ENCODE data around the gene TAS2R43. TPM values are rescaled to one million over a fixed set of nuclear protein-coding genes. Genes with fewer than 3 reads are reported as not detected.

TAS2R43 gene
- total and polyA plus RNA-seq, 2 of the 8 experiments (the other 6 are each of a cell fraction or from before 2014, with no cell fraction given): 0.18 TPM; not detected in 1

DNA sequence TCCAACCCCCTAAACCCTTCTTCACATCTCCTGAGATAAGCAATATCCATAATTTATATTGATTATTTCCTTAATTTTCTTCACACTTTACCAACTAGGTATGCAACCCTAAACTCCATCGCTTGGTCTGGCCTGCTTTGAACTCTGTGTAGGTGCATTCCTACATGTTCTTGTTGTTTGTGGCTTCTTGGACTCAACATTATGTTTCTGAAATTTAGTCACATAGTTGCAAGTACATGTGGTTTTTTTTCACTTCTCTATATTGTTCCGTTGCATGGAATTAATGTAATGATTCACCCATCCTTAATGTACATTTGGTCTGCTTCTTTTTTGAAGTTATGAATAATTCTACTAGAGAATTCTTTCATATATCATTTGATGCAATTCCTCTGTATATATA, 44.0 kb upstream of the TAS2R43 start:
- no peak for FAIRE-seq
- POLR2A ChIA-PET (ENCODE audit: partially characterized antibody): no interaction called here
- no peaks in the 10 kb centered on the region; the same call in 1 of the 2 replicates for H3K79me1 ChIP-seq (ENCODE audit: low read depth, low read length)

More for the DNA sequence above, 44.0 kb upstream of the TAS2R43 start:
- Histone ChIP-seq H4K20me1 (replicated peaks in 1 of 2; ENCODE audit: control insufficient read depth in 1 of 2, insufficient read depth in 2 of 2, low read length in 2 of 2) (no peaks in the 10 kb centered on the region), H2BK12ac (ENCODE audit: low read depth, low read length) (no peak overlapping the region), H2BK20ac (ENCODE audit: low read length) (no peak overlapping the region), H3K56ac (replicated peaks; ENCODE audit: insufficient read length, low read depth, low read length) (no peak overlapping the region), H2BK5ac (ENCODE audit: low read depth, low read length) (no peak overlapping the region), H3K4me3 (ENCODE audit: extremely low read depth in 1 of 4, insufficient read depth in 2 of 4, low read depth in 3 of 4, low read length in 4 of 4) (no peak overlapping the region), H3K23ac (ENCODE audit: insufficient read length) (no peak overlapping the region), H3K14ac (ENCODE audit: insufficient read length) (no peak overlapping the region), H2AK5ac (ENCODE audit: low read depth, low read length) (no peak overlapping the region), H3K9me3 (ENCODE audit: insufficient read depth in 2 of 2, low read depth in 1 of 2, low read length in 1 of 2) (no peaks in the 10 kb centered on the region), H4K8ac (ENCODE audit: extremely low read depth, insufficient read depth, low read length) (no peak overlapping the region), H4K91ac (replicated peaks; ENCODE audit: insufficient read length, low read length) (no peak overlapping the region), H2AFZ (ENCODE audit: low read length) (no peak overlapping the region), H2BK120ac (replicated peaks; ENCODE audit: low read depth, low read length) (no peak overlapping the region), H3K36me3 (ENCODE audit: control insufficient read depth in 2 of 4, insufficient read depth in 4 of 4, low read length in 3 of 4) (no peaks in the 10 kb centered on the region), H3K27me3 (replicated peaks in 1 of 4; ENCODE audit: control insufficient read depth in 3 of 4, extremely low read depth in 1 of 4, insufficient read depth in 3 of 4, low read length in 3 of 4) (no peaks in the 10 kb centered on the region), H3K79me2 (ENCODE audit: control insufficient read depth in 1 of 2, insufficient read depth in 2 of 2, low read length in 2 of 2) (peaks cover 0 to 83% of the 10 kb centered on the region in 2 experiments; a peak in 3 of 4 replicates), H3K4ac (replicated peaks; ENCODE audit: insufficient read length, low read depth, low read length) (no peak overlapping the region), H2BK15ac (ENCODE audit: low read length) (no peak overlapping the region), H3K27ac (ENCODE audit: low read depth, low read length) (no peak overlapping the region), H3K9ac (replicated peaks in 1 of 4; ENCODE audit: extremely low read depth in 1 of 4, low read depth in 3 of 4, low read length in 3 of 4) (no peak overlapping the region), H4K5ac (ENCODE audit: insufficient read length, low read depth, low read length) (no peak overlapping the region), H3K23me2 (ENCODE audit: low read depth, low read length) (no peaks in the 10 kb centered on the region), H3K4me1 (replicated peaks in 1 of 4; ENCODE audit: control insufficient read depth in 3 of 4, insufficient read depth in 4 of 4, low read length in 3 of 4) (no peaks in the 10 kb centered on the region), H3K4me2 (ENCODE audit: insufficient read depth in 1 of 2, low read depth in 2 of 2, low read length in 2 of 2) (no peak overlapping the region), H3K18ac (ENCODE audit: extremely low read depth, low read length) (no peak overlapping the region)
- 73% methylated on average over 2 of the region's 2 CpGs; no CpG with 5 or more reads in 1 of the 2 experiments for WGBS, 2 experiments (ENCODE audit: extremely low coverage in 1 of 2, insufficient coverage in 1 of 2, insufficient read length in 1 of 2, insufficient replicate concordance in 2 of 2, low coverage in 1 of 2, low lambda C conversion rate in 2 of 2, missing lambda C conversion rate in 1 of 2)
- TF ChIP-seq SUZ12 (IDR thresholded peaks at IDR 0.05; ENCODE audit: low read length) (no peak), BRCA1 (IDR thresholded peaks at IDR 0.05; ENCODE audit: low read depth, low read length) (no peak), SP1 (IDR thresholded peaks at IDR 0.05; ENCODE audit: low read depth, low read length) (no peak), CBX5 (IDR thresholded peaks at IDR 0.05; ENCODE audit: low read depth, low read length) (no peak), EZH2 (IDR thresholded peaks at IDR 0.05; ENCODE audit: low read depth, low read length, severe bottlenecking) (no peak), MAX (IDR thresholded peaks at IDR 0.05) (no peak), USF2 (IDR thresholded peaks at IDR 0.05; ENCODE audit: low read length) (no peak), NANOG (IDR thresholded peaks at IDR 0.05; ENCODE audit: insufficient read depth, low read depth, low read length, poor library complexity, severe bottlenecking) (no peak)
- CTCF ChIA-PET (ENCODE audit: partially characterized antibody): interaction anchor here (0.7 kb wide), 1 partner anchor 16 kb away, joined by 3 read pairs; no protein-coding TSS in a partner anchor
- DNase-seq (ENCODE audit: low read depth in 1 of 2, low spot score in 2 of 2): no peak

Measured in H1 (cell line).